Superior temporal gyrus (tissue), 1 donor: Measurements from ENCODE around the gene AMY1C.
A peak's percentile ranks its signal among the peaks of the same experiment; 100 is the strongest.
"Not testable (repeated sequence)": the region's sequence is repeated elsewhere in the genome, so short reads cannot be mapped to it uniquely, and the experiment has no call there.

Source experiments
- DNase-seq: peaks from one replicate; pipeline ENCODE4 v3.0.0-alpha.2; 2016; ENCODE audit errors: extremely low spot score

AMY1C gene

DNA sequence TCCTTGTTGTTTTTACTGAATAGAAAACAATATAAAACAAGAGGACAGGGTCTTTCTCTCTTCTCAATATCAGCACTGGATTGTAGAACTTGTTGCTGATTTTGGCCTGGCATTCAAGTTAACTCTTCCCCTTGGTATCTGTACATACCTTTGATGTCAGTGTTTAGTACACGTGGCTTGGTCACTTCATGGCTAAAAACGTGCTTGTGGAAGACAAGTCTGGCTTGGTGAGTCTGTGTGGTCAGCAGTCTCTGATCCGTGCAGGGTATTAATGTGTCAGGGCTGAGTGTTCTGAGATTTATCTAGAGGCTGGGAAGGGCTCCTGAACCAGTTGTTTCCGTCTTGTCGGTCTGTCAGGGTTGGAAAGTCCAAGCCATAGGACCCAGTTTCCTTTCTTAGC lies at the start of gene AMY1C:
Gene AMY1C (plus strand): TSS at position 301 of the 400 bp plus-strand sequence. CDS start 572 bp downstream, outside the sequence.
- not testable (repeated sequence) for DNase-seq

GRCh38 chr1:103700669-103701068 lies 49.0 kb upstream of the AMY1C start:
- DNase-seq: not testable (repeated sequence)

GRCh38 chr1:103701256-103701655 lies 48.4 kb upstream of the AMY1C start:
- not testable (repeated sequence) for DNase-seq

GRCh38 chr1:103707670-103708069 lies 42.0 kb upstream of the AMY1C start:
- not testable (repeated sequence) for DNase-seq

GRCh38 chr1:103710381-103710780 lies 39.3 kb upstream of the AMY1C start:
- not testable (repeated sequence) for DNase-seq

GRCh38 chr1:103717404-103717803 lies 32.3 kb upstream of the AMY1C start:
- DNase-seq: not testable (repeated sequence)

DNA sequence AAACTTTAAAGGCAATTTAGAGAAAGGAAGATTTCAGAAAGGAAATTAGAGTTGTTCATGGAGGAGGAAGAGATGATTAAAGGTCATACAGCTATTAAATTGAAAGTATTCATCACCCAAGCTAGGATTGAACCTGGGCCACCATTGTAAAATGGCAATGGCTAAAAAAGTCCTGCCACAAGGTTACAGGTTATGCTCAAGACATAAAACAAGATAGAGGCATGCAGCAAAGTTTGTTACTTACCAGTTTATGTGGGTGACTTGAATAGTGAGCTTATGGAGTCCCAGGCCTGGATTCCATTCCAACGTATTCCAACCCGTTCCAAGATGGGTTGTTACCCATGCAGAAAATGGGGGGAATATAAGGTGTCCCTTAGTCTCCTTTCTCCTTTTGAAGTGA lies 28.2 kb upstream of the AMY1C start:
- DNase-seq: not testable (repeated sequence)

DNA sequence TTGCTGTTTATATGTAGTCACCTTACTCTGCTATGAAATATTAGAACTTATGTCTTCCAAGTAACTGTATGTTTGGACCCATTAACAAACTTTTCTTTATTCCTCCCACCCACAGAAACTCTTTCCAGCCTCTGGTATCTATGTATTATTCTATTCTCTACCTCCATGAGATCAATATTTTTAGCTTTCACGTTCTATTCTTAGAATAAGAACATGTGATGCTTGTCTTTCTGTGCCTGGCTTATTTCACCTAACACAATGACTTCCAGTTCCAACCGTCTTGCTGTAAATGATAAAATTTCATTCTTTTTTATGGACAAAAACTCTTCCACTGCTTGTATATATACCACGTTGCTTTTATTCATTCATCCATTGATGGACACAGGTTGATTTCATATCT lies 14.4 kb upstream of the AMY1C start:
- DNase-seq: not testable (repeated sequence)

GRCh38 chr1:103738031-103738430 lies 11.7 kb upstream of the AMY1C start:
- DNase-seq: not testable (repeated sequence)

- not testable (repeated sequence) for DNase-seq
Measured at GRCh38 chr1:103744449-103744848, 5.2 kb upstream of the AMY1C start.

DNA sequence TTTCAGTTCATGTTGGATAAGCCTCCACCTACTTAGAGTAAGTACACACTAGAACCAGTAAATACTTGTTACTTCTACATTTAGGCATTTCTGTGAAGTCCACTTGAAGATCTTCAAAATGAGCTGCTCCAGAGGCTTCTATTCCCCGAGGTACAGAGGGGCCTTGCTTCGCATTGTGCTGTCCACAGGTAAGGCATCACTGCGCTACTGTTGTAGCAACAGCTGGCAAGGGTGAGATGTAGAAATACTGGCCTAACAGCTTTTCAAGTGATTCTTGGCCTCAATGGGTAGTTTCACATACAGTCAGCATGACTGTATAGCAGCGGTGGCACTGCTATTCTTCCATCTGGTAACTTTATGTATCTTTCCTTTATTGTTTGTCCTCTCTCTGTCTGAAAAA lies 4.7 kb upstream of the AMY1C start:
- DNase-seq: not testable (repeated sequence)

- not testable (repeated sequence) for DNase-seq
Measured at GRCh38 chr1:103748273-103748672, 1.4 kb upstream of the AMY1C start.

DNA sequence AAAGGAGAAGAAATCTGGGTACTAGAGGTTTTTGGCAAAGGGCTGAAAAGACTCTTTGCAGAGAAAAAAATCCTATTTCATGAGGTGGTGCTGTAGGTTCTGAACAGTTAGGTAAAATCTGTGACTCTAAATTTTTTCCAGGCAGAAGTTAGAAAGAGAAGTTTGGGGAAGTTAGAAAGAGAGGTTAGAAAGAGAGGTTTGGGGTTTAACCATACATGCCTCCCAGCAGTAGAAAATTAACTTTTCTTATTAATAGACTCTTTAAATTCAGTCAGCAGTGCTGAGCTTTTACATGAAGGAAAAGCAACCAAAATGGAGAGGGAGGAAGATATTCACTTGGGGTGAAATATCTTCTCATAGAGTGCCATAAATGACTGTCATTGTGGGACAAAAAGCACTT lies 12.2 kb downstream of the AMY1C start:
- no peak for DNase-seq

DNA sequence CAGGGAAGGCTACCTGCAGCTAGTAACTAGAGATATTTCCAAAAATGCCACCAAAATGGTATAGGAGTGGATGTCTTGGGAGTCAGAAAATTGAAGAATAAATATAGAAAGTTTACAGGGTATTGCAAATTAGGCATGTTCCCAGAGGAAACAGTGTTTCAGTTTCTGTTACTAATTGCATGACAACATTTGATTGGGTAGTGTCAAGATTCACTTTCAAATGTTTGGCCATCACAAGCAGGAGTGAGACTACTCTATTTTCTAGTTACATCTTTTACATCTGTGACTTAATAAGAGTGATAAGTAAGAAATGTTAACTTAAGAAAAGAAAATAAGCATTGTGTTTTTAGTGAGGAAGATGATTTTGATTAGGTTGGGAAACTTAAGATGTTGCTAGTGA lies 30.2 kb downstream of the AMY1C start:
- no peak for DNase-seq

DNA sequence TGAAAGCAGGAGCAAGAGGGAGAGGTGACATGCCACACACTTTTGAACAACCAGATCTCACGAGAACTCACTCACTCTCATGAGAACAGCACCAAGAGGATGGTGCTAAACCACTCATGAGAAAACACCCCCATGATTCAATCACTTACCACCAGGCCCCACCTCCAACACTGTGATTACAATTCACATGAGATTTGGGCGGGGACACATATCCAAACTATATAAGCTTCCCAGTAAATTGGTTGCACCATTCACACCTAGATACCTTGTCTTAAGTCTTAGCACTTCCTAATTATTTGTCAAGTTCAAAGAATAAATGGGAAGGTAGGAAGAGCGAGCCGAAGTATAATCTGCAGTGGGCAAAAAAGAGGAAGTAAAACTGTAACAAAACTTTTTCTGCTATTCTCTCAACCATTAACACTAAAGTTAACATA lies 34.3 kb downstream of the AMY1C start:
- DNase-seq: no peak

GRCh38 chr1:103788377-103788776 lies 38.7 kb downstream of the AMY1C start:
- peak; percentile 67 for DNase-seq

DNA sequence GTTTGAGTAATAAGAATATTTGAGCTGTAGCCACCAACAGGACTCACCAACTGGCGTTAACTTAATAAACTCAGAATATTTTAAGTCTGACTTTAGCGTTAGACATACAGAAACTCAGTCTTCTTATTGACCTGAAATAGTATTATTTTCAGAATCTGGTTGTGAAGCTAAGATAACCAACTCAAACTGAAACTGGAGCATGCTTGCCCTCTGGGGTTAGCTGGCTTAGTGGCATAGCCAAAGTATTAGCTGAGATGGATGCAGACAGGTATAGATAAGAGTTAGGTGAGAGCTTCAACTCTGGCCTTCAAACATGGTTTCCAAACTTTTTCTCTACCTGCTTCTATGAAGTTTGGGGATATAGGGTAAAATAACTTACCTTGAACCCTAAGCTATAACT lies 40.5 kb downstream of the AMY1C start:
- DNase-seq: no peak
